HepG2 (cell line): ENCODE measurements around the gene SLC2A6. TPM values are rescaled to one million over a fixed set of nuclear protein-coding genes. Genes with fewer than 3 reads are reported as not detected.

Experiments
- GRHL1 ChIP-seq: sonication (generic); formaldehyde crosslinking; conservative IDR thresholded peaks from 2 replicates; pipeline ENCODE4 v1.8.0; 2022; ENCODE audit warnings: missing genetic modification reagents
- HDAC2 ChIP-seq: sonication (generic); formaldehyde crosslinking; IDR thresholded peaks from 2 replicates; pipeline ENCODE4 v1.4.0; 2020; ENCODE audit warnings: missing genetic modification reagents
- SAP130 ChIP-seq: IDR thresholded peaks from 2 replicates; pipeline ENCODE4 v1.6.1; 2016; ENCODE audit warnings: low read depth
- SETDB1 ChIP-seq: sonication (generic); formaldehyde crosslinking; IDR thresholded peaks from 2 replicates; pipeline ENCODE4 v1.5.1; 2020; ENCODE audit warnings: missing genetic modification reagents, mild to moderate bottlenecking, borderline replicate concordance
- THAP9 ChIP-seq: sonication (generic); formaldehyde crosslinking; IDR thresholded peaks from 2 replicates; pipeline ENCODE4; 2020; ENCODE audit warnings: missing genetic modification reagents, mild to moderate bottlenecking, borderline replicate concordance
- THRA ChIP-seq: sonication (generic); formaldehyde crosslinking; IDR thresholded peaks from 2 replicates; pipeline ENCODE4 v1.4.0; 2020; ENCODE audit warnings: missing genetic modification reagents, borderline replicate concordance
- ZBTB10 ChIP-seq: sonication (generic); formaldehyde crosslinking; IDR thresholded peaks from 2 replicates; pipeline ENCODE4 v1.4.0; 2020; ENCODE audit warnings: missing genetic modification reagents, borderline replicate concordance
- ZBTB43 ChIP-seq: sonication (generic); formaldehyde crosslinking; conservative IDR thresholded peaks from 2 replicates; pipeline ENCODE4 v1.4.0; 2020; ENCODE audit warnings: missing genetic modification reagents
- ZNF513 ChIP-seq: sonication (generic); formaldehyde crosslinking; conservative IDR thresholded peaks from 2 replicates; pipeline ENCODE4 v1.5.0; 2020; ENCODE audit warnings: missing genetic modification reagents
- ZNF704 ChIP-seq: sonication (generic); formaldehyde crosslinking; IDR thresholded peaks from 2 replicates; pipeline ENCODE4 v1.8.1; 2023; ENCODE audit warnings: mild to moderate bottlenecking, inconsistent platforms, moderate library complexity, missing genetic modification reagents, borderline replicate concordance
- ZNF770 ChIP-seq: sonication (generic); formaldehyde crosslinking; IDR thresholded peaks from 2 replicates; pipeline ENCODE4 v1.5.0; 2020; ENCODE audit warnings: mild to moderate bottlenecking, missing genetic modification reagents
- polyA plus RNA-seq, 8 experiments: library from polyadenylated mRNA; depleted of rRNA in 3 of 8; stranded (reverse) in 7 of 8; unstranded in 1 of 8; fragments of >200 nt; fragmentation: Illumina TruSeq in 4 of 8; extraction: Trizol in 4 of 8; gene quantifications; 2 replicates each; pipeline versions ENCODE4 v1.2.1 to v1.2.3, GENCODE V29; 2011 to 2016; ENCODE audit warnings: low read depth in 4 of 8, missing spikeins in 1 of 8, mixed read lengths in 1 of 8; ENCODE audit not compliant: insufficient read depth in 1 of 8
- total RNA-seq, 5 experiments: library from RNA; depleted of rRNA; stranded (reverse); fragments of >200 nt; fragmentation: Illumina TruSeq; extraction: Trizol; gene quantifications; 2 replicates each; pipeline ENCODE4 v1.2.3, GENCODE V29; 2016; ENCODE audit warnings: low read depth in 1 of 5

The SLC2A6 gene
- total and polyA plus RNA-seq, 2 of the 13 experiments (the other 11 are each of a cell fraction or from before 2014, with no cell fraction given): 4.1 to 15.0 TPM

- TF ChIP-seq ZBTB10 (CRISPR knock-in tag) (no peak), SETDB1 (CRISPR knock-in tag) (no peak), ZNF513 (CRISPR knock-in tag) (no peak), THRA (CRISPR knock-in tag) (no peak), ZNF704 (CRISPR knock-in tag) (no peak), SAP130 (CRISPR knock-in tag) (peak; percentile 76), ZNF770 (peak; percentile 92), GRHL1 (CRISPR knock-in tag) (no peak), ZBTB43 (CRISPR knock-in tag) (0 out of 2 replicates have a peak, but pooled peaks have one; percentile 33), HDAC2 (peak; percentile 71), THAP9 (CRISPR knock-in tag) (no peak)
Measured at GRCh38 chr9:133427658-133428348, 51.1 kb downstream of the SLC2A6 start (continued).
